SH-SY5Y (cell line): ENCODE data around the gene VSIG8.

ENCODE experiments used
- GATA2 ChIP-seq: IDR thresholded peaks from 2 replicates; pipeline ENCODE4 v1.6.1; 2011; ENCODE audit warnings: mild to moderate bottlenecking, low read depth, low read length
- GATA3 ChIP-seq: IDR thresholded peaks from 2 replicates; pipeline ENCODE4 v1.6.1; 2011; ENCODE audit warnings: low read depth, mild to moderate bottlenecking, low read length, moderate library complexity

DNA sequence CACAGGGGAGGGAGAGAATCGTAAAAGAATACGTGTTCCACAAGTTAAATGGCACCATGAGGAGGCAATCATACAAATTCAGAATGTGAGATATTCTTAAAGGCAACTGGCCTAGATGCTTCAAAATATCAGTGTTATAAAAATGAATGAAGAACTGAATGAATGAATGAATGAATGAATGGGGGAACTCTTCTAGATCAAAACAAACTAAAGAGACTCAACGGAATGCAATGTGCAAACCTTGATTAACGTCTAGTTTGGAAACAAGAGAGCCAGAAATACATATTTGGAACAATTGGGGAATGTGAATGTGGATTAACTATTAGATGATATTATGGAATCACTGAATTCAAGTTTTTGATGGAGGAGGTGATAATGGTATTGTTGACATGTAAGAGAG, 20.7 kb upstream of the VSIG8 start:
- TF ChIP-seq GATA2 (no peak), GATA3 (no peak)
